NCI-H146 treated with DMSO at 0.1 percent for 48 hours (cell line): ENCODE data around the gene NUP42.
A peak's percentile ranks its signal among the peaks of the same experiment; 100 is the strongest.
"Not testable (repeated sequence)": the region's sequence is repeated elsewhere in the genome, so short reads cannot be mapped to it uniquely, and the experiment has no call there.

Experiments
- DNase-seq: peaks from one replicate; lab custom pipeline; 2025; ENCODE audit not compliant: unreplicated experiment; lab: John Stamatoyannopoulos, UW

The NUP42 gene

GRCh38 chr7:23181684-23182553 is at the start of gene NUP42:
TSS of gene NUP42 (plus strand) at chr7:23182048. CDS start at chr7:23182086, 38 bp downstream.
- peak; percentile 95 for DNase-seq

- no peak for DNase-seq
Measured at GRCh38 chr7:23133797-23134196, 48.1 kb upstream of the NUP42 start.

- DNase-seq: no peak
Measured at GRCh38 chr7:23135755-23136154, 46.1 kb upstream of the NUP42 start.

GRCh38 chr7:23136216-23136615 is 45.6 kb upstream of the NUP42 start:
- DNase-seq: no peak

GRCh38 chr7:23157679-23158078 is 24.2 kb upstream of the NUP42 start:
- DNase-seq: no peak

- DNase-seq: no peak
Measured at GRCh38 chr7:23158546-23158945, 23.3 kb upstream of the NUP42 start.

- no peak for DNase-seq
Measured at GRCh38 chr7:23161482-23161881, 20.4 kb upstream of the NUP42 start.

GRCh38 chr7:23164846-23165245 is 17.0 kb upstream of the NUP42 start:
- no peak for DNase-seq

- no peak for DNase-seq
Measured at GRCh38 chr7:23165316-23165715, 16.5 kb upstream of the NUP42 start.

GRCh38 chr7:23167691-23168090 is 14.2 kb upstream of the NUP42 start:
- no peak for DNase-seq

GRCh38 chr7:23168111-23168885 is 13.6 kb upstream of the NUP42 start:
- no peak for DNase-seq

- no peak for DNase-seq
Measured at GRCh38 chr7:23175938-23176337, 5.9 kb upstream of the NUP42 start.

- no peak for DNase-seq
Measured at GRCh38 chr7:23183279-23184012, 1.6 kb downstream of the NUP42 start.

- DNase-seq: no peak
Measured at GRCh38 chr7:23184291-23184690, 2.4 kb downstream of the NUP42 start.

GRCh38 chr7:23184709-23185359 is 3.0 kb downstream of the NUP42 start:
- DNase-seq: peak; percentile 21

GRCh38 chr7:23185980-23186379 is 4.1 kb downstream of the NUP42 start:
- no peak for DNase-seq

GRCh38 chr7:23191022-23191421 is 9.2 kb downstream of the NUP42 start:
- DNase-seq: peak; percentile 46

GRCh38 chr7:23193650-23194227 is 11.9 kb downstream of the NUP42 start:
- DNase-seq: not testable (repeated sequence)

- DNase-seq: no peak
Measured at GRCh38 chr7:23196306-23196705, 14.5 kb downstream of the NUP42 start.

GRCh38 chr7:23197745-23198144 is 15.9 kb downstream of the NUP42 start:
- not testable (repeated sequence) for DNase-seq

GRCh38 chr7:23200331-23200730 is 18.5 kb downstream of the NUP42 start:
- DNase-seq: no peak
